ENCODE measurements around the gene HMGCR.
"Not testable (repeated sequence)": the region's sequence is repeated elsewhere in the genome, so short reads cannot be mapped to it uniquely, and the experiment has no call there.

The HMGCR gene

DNA sequence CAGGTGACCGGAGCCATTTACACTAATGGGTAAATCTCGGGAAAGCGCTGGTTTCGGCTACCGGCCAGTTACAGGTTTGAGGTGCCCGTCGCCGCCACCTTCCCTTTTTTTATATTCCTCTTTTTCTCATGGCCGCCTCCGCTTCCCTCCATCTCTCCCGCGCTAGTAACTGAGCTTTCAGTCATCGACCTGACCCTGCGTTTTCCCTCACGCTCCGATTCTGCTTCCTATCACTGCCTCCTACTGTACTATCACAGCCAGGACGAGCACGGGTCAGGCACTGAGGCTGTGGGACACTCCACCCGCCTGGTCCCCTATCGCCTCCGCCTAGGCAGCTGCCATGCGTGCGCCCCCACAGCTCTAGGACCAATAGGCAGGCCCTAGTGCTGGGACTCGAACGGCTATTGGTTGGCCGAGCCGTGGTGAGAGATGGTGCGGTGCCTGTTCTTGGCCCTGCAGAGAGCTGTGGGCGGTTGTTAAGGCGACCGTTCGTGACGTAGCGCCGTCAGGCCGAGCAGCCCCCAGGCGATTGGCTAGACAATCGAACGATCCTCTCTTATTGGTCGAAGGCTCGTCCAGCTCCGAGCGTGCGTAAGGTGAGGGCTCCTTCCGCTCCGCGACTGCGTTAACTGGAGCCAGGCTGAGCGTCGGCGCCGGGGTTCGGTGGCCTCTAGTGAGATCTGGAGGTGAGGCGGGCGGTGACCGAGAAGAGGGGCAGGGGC, at the start of gene HMGCR:
Gene HMGCR (plus strand): TSS at position 606 of the 722 bp plus-strand sequence. CDS start 5,386 bp downstream, outside the sequence.
- H3K9ac ChIP-seq (ENCODE audit: low read length) = peak within 1 kb of the TSS; percentile 97
- no peaks in the 10 kb centered on the region for H3K9me3 ChIP-seq (ENCODE audit: control insufficient read depth, low read length)
- H3K4me1 ChIP-seq (ENCODE audit: control insufficient read depth, insufficient read depth, low read length) = peaks cover 26% of the 10 kb centered on the region

GRCh38 chr5:75291844-75292243, 45.2 kb upstream of the HMGCR start:
- not testable (repeated sequence) for H3K27me3 ChIP-seq (replicated peaks; ENCODE audit: control insufficient read depth, insufficient read depth, low read length); DNase-seq (ENCODE audit: low read depth)

More for the DNA sequence above, at the start of gene HMGCR:
- Histone ChIP-seq H3K27me3 (replicated peaks; ENCODE audit: control insufficient read depth, insufficient read depth, low read length) (no peaks in the 10 kb centered on the region), H3K4me3 (ENCODE audit: low read length) (peak within 1 kb of the TSS; percentile 97), H3K36me3 (ENCODE audit: control insufficient read depth, insufficient read depth, low read length, severe bottlenecking) (no peaks in the 10 kb centered on the region)
- DNase-seq (ENCODE audit: low read depth) = peak; percentile 100

GRCh38 chr5:75300084-75300483, 36.9 kb upstream of the HMGCR start:
- Histone ChIP-seq H3K4me1 (ENCODE audit: control insufficient read depth, insufficient read depth, low read length) (no peaks in the 10 kb centered on the region), H3K9ac (ENCODE audit: low read length) (no peak overlapping the region), H3K36me3 (ENCODE audit: control insufficient read depth, insufficient read depth, low read length, severe bottlenecking) (no peaks in the 10 kb centered on the region), H3K9me3 (ENCODE audit: control insufficient read depth, low read length) (peaks cover 3% of the 10 kb centered on the region), H3K27me3 (replicated peaks; ENCODE audit: control insufficient read depth, insufficient read depth, low read length) (peaks cover 3% of the 10 kb centered on the region), H3K4me3 (ENCODE audit: low read length) (no peak overlapping the region)
- DNase-seq (ENCODE audit: low read depth) = no peak

More at GRCh38 chr5:75291844-75292243, 45.2 kb upstream of the HMGCR start:
- H3K9me3 ChIP-seq (ENCODE audit: control insufficient read depth, low read length) = peaks cover 14% of the 10 kb centered on the region
- H3K4me3 ChIP-seq (ENCODE audit: low read length); H3K36me3 ChIP-seq (ENCODE audit: control insufficient read depth, insufficient read depth, low read length, severe bottlenecking); H3K9ac ChIP-seq (ENCODE audit: low read length); H3K4me1 ChIP-seq (ENCODE audit: control insufficient read depth, insufficient read depth, low read length): not testable (repeated sequence)

DNA sequence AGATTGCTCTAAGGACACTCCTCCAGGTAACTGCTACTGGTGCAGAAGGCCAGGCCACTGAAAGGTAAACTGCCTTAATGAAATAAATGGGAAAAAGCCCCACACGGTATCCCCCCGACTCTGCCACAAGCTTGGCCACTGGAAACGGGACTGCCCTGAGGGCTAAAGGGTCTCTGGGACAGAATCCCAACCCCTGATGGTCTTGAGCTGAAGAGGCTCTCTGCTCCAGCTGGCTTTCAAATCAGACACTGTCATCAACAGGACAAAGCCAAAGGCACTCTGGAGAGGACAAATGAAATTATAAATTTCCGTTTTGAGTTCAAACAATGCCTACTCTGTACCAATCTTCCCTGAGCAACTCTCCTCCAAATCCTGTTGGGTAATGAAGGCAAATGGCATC, 33.6 kb upstream of the HMGCR start:
- DNase-seq (ENCODE audit: low read depth) = no peak

DNA sequence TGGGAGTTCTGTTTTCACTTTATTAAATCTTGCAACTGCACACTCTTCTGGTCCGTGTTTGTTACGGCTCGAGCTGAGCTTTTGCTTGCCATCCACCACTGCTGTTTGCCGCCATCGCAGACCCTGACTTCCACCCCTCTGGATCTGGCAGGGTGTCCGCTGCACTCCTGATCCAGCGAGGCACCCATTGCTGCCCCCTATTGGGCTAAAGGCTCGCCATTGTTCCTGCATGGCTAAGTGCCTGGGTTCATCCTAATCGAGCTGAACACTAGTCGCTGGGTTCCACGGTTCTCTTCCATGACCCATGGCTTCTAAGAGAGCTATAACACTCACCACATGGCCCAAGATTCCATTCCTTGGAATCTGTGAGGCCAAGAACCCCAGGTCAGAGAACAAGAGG, 32.5 kb upstream of the HMGCR start:
- H3K36me3 ChIP-seq (ENCODE audit: control insufficient read depth, insufficient read depth, low read length, severe bottlenecking); H3K4me1 ChIP-seq (ENCODE audit: control insufficient read depth, insufficient read depth, low read length); DNase-seq (ENCODE audit: low read depth); H3K9ac ChIP-seq (ENCODE audit: low read length); H3K27me3 ChIP-seq (replicated peaks; ENCODE audit: control insufficient read depth, insufficient read depth, low read length); H3K4me3 ChIP-seq (ENCODE audit: low read length); H3K9me3 ChIP-seq (ENCODE audit: control insufficient read depth, low read length): not testable (repeated sequence)

More for the DNA sequence above, 33.6 kb upstream of the HMGCR start:
- no peak overlapping the region for H3K9ac ChIP-seq (ENCODE audit: low read length)
- no peaks in the 10 kb centered on the region for H3K4me1 ChIP-seq (ENCODE audit: control insufficient read depth, insufficient read depth, low read length)
- H3K27me3 ChIP-seq (replicated peaks; ENCODE audit: control insufficient read depth, insufficient read depth, low read length) = peaks cover 3% of the 10 kb centered on the region
- no peak overlapping the region for H3K4me3 ChIP-seq (ENCODE audit: low read length)
- H3K36me3 ChIP-seq (ENCODE audit: control insufficient read depth, insufficient read depth, low read length, severe bottlenecking) = no peaks in the 10 kb centered on the region
- H3K9me3 ChIP-seq (ENCODE audit: control insufficient read depth, low read length) = peaks cover 3% of the 10 kb centered on the region

- DNase-seq (ENCODE audit: low read depth) = peak; percentile 37
- Histone ChIP-seq H3K9me3 (ENCODE audit: control insufficient read depth, low read length) (no peaks in the 10 kb centered on the region), H3K4me1 (ENCODE audit: control insufficient read depth, insufficient read depth, low read length) (no peaks in the 10 kb centered on the region), H3K4me3 (ENCODE audit: low read length) (no peak overlapping the region), H3K27me3 (replicated peaks; ENCODE audit: control insufficient read depth, insufficient read depth, low read length) (peaks cover 3% of the 10 kb centered on the region), H3K9ac (ENCODE audit: low read length) (no peak overlapping the region), H3K36me3 (ENCODE audit: control insufficient read depth, insufficient read depth, low read length, severe bottlenecking) (no peaks in the 10 kb centered on the region)
Observed at GRCh38 chr5:75306746-75307145, 30.3 kb upstream of the HMGCR start.

- no peak overlapping the region for H3K9ac ChIP-seq (ENCODE audit: low read length)
- H3K36me3 ChIP-seq (ENCODE audit: control insufficient read depth, insufficient read depth, low read length, severe bottlenecking) = no peaks in the 10 kb centered on the region
- no peaks in the 10 kb centered on the region for H3K27me3 ChIP-seq (replicated peaks; ENCODE audit: control insufficient read depth, insufficient read depth, low read length)
- DNase-seq (ENCODE audit: low read depth) = no peak
- H3K4me3 ChIP-seq (ENCODE audit: low read length) = no peak overlapping the region
- no peaks in the 10 kb centered on the region for H3K9me3 ChIP-seq (ENCODE audit: control insufficient read depth, low read length)
- H3K4me1 ChIP-seq (ENCODE audit: control insufficient read depth, insufficient read depth, low read length) = no peaks in the 10 kb centered on the region
Observed at GRCh38 chr5:75310212-75310611, 26.8 kb upstream of the HMGCR start.

GRCh38 chr5:75319148-75319547, 17.9 kb upstream of the HMGCR start:
- peaks cover 15% of the 10 kb centered on the region for H3K4me1 ChIP-seq (ENCODE audit: control insufficient read depth, insufficient read depth, low read length)
- not testable (repeated sequence) for H3K27me3 ChIP-seq (replicated peaks; ENCODE audit: control insufficient read depth, insufficient read depth, low read length); H3K9me3 ChIP-seq (ENCODE audit: control insufficient read depth, low read length); H3K36me3 ChIP-seq (ENCODE audit: control insufficient read depth, insufficient read depth, low read length, severe bottlenecking); H3K4me3 ChIP-seq (ENCODE audit: low read length); H3K9ac ChIP-seq (ENCODE audit: low read length); DNase-seq (ENCODE audit: low read depth)

GRCh38 chr5:75319638-75320037, 17.4 kb upstream of the HMGCR start:
- Histone ChIP-seq H3K4me3 (ENCODE audit: low read length) (no peak overlapping the region), H3K36me3 (ENCODE audit: control insufficient read depth, insufficient read depth, low read length, severe bottlenecking) (no peaks in the 10 kb centered on the region), H3K27me3 (replicated peaks; ENCODE audit: control insufficient read depth, insufficient read depth, low read length) (no peaks in the 10 kb centered on the region), H3K9ac (ENCODE audit: low read length) (no peak overlapping the region), H3K4me1 (ENCODE audit: control insufficient read depth, insufficient read depth, low read length) (peaks cover 15% of the 10 kb centered on the region), H3K9me3 (ENCODE audit: control insufficient read depth, low read length) (no peaks in the 10 kb centered on the region)
- DNase-seq (ENCODE audit: low read depth) = no peak

DNA sequence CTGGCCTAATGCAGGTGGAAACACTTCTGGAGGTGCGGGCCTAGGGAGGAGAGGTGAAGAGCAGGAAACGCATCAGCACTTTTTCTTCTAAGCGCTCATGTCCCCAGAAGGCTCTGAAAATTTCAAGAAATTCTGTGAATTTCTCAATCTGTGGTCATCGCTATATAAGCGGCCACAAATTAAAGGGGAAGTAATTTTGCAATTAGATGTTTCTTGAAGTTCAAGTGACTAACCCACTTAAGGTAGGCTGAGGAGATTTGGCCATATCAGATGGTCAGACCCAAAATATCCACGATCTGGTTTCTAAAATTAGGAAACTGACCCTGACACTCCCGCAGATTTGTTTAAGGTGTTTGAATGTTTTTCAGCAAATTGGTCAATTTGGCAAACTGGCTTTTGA, 16.6 kb upstream of the HMGCR start:
- Histone ChIP-seq H3K9ac (ENCODE audit: low read length) (no peak overlapping the region), H3K4me1 (ENCODE audit: control insufficient read depth, insufficient read depth, low read length) (peaks cover 15% of the 10 kb centered on the region), H3K36me3 (ENCODE audit: control insufficient read depth, insufficient read depth, low read length, severe bottlenecking) (no peaks in the 10 kb centered on the region), H3K4me3 (ENCODE audit: low read length) (no peak overlapping the region), H3K27me3 (replicated peaks; ENCODE audit: control insufficient read depth, insufficient read depth, low read length) (no peaks in the 10 kb centered on the region), H3K9me3 (ENCODE audit: control insufficient read depth, low read length) (no peaks in the 10 kb centered on the region)
- DNase-seq (ENCODE audit: low read depth) = no peak

- Histone ChIP-seq H3K36me3 (ENCODE audit: control insufficient read depth, insufficient read depth, low read length, severe bottlenecking) (no peaks in the 10 kb centered on the region), H3K4me3 (ENCODE audit: low read length) (no peak overlapping the region), H3K9ac (ENCODE audit: low read length) (no peak overlapping the region), H3K4me1 (ENCODE audit: control insufficient read depth, insufficient read depth, low read length) (peaks cover 15% of the 10 kb centered on the region), H3K9me3 (ENCODE audit: control insufficient read depth, low read length) (no peaks in the 10 kb centered on the region), H3K27me3 (replicated peaks; ENCODE audit: control insufficient read depth, insufficient read depth, low read length) (no peaks in the 10 kb centered on the region)
- no peak for DNase-seq (ENCODE audit: low read depth)
Observed at GRCh38 chr5:75322066-75322465, 15.0 kb upstream of the HMGCR start.

DNA sequence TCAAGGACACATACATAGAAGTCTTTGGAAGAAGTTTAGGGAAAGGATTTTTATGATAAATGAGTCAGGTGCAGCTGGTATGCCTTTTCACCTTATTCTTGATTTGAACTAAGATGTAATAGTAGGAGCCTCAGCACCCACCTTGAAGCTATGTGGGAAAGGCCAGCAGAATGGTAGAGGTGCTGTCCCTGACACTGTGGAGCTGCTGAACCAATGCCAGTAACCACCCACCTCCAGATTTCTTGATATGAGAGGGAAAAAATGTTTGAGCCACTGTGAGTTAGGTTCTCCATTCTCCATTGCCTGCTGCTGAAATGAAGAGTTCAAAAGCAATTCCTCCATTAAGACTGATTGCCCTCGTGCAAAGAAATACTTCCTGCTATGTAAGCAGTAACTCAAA, 12.2 kb upstream of the HMGCR start:
- Histone ChIP-seq H3K36me3 (ENCODE audit: control insufficient read depth, insufficient read depth, low read length, severe bottlenecking) (no peaks in the 10 kb centered on the region), H3K4me1 (ENCODE audit: control insufficient read depth, insufficient read depth, low read length) (peaks cover 15% of the 10 kb centered on the region), H3K4me3 (ENCODE audit: low read length) (no peak overlapping the region), H3K27me3 (replicated peaks; ENCODE audit: control insufficient read depth, insufficient read depth, low read length) (no peaks in the 10 kb centered on the region), H3K9me3 (ENCODE audit: control insufficient read depth, low read length) (no peaks in the 10 kb centered on the region), H3K9ac (ENCODE audit: low read length) (no peak overlapping the region)
- DNase-seq (ENCODE audit: low read depth) = no peak
